MV-4-11 (cell line): ENCODE results near the gene ING1.
"Not testable (repeated sequence)": the region's sequence is repeated elsewhere in the genome, so short reads cannot be mapped to it uniquely, and the experiment has no call there.

Source experiments
- DNase-seq: peaks from one replicate; lab custom pipeline; 2025; lab: John Stamatoyannopoulos, UW

Gene ING1, protein sequence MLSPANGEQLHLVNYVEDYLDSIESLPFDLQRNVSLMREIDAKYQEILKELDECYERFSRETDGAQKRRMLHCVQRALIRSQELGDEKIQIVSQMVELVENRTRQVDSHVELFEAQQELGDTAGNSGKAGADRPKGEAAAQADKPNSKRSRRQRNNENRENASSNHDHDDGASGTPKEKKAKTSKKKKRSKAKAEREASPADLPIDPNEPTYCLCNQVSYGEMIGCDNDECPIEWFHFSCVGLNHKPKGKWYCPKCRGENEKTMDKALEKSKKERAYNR

DNA sequence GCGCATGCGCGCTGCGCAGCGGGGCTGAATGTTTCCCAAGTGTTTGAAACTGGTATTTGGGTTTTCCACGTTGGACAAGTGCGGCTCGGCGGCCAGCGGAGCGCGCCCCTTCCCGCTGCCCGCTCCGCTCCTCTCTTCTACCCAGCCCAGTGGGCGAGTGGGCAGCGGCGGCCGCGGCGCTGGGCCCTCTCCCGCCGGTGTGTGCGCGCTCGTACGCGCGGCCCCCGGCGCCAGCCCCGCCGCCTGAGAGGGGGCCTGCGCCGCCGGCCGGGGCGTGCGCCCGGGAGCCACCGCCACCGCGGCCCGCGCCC, at the start of gene ING1:
ING1 (plus strand) TSS at position 59 of the 311 bp plus-strand sequence. CDS start 450 bp downstream, outside the sequence.
- no peak for DNase-seq

DNA sequence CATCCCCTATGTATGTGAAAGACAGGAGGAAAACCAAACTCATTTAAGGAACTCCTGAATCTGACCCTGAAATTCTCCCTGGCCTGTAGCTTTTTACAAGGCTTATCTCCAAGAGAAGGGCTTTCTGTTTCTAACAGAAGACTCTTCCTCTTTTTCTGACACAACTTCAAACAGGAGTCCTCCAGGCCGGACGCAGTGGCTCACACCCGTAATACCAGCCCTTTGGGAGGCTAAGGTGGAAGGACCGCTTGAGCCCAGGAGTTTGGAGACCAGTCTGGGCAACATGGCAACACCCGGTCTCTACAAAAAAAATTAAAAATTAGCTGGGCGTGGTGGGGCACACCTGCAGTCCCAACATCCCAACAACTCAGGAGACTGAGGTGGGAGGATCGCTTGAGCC, 49.5 kb upstream of the ING1 start:
- peak; percentile 85 for DNase-seq

DNA sequence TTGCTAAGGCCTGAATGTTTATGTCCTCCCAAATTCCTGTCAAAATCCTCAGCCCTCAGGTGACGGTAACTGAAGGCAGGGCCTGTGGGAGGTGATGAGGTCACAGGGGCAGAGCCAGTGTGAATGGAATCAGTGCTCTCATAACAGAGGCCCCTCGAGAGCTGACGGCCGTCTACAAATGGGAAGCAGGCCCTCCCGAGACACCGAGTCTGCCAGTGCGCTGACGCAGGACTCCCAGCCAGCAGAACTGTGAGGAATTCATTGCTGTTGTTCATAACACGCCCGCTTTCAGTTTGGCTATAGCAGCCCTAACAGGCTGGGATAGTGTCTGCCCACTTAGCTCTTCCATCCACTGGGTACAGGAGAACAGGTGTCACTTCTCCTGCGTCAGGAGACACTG, 48.8 kb upstream of the ING1 start:
- DNase-seq = no peak

DNA sequence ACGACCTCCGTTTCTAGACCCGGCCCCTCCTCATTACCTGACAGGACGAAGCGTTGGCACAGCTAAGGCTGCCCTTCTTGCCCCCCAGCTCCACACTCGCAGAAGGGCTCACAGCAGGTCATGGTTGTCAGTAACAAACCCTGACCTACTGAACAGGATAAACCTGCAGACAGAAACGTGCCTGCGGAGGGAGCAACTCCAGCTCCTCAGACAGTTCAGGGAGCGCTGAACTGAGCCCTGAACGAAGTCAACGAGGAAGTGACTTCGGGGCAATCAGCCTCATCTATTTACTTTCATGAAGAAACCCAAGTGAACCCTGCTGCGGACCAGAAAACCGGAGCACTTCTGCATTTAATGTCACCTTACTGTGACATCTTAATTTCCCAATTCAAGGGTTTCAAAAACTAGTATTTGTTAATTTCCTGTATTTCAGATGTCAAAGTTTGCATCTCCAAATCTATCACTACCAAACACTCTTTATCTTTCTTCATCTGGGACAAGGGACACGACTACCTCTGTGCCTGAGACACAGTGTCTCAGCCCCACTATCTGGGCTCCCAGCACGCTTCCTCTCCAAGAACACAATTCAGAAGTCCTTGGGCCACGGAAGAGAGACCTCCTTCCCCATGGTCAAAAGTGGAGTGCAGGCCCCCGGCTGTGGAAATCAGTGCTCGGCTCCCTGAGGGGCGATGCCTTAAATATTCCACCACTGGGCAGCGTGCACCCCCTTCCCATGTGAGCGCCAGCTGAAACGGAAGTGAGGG, 47.8 kb upstream of the ING1 start:
- DNase-seq = peak; percentile 94

DNA sequence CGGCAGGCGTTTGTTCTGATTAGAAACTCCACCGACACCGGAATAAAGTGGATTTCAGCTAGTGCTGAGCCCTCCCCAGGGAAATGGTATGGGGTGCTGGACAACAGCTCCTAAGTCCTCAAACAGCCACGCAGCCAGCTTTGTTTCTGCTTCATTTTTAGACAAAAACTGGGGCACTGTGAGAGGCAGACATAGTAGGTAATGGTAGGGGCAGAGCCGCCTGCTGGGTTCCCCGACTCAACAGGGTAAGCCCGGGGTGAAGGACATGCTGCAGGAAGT, 47.3 kb upstream of the ING1 start:
- no peak for DNase-seq

DNA sequence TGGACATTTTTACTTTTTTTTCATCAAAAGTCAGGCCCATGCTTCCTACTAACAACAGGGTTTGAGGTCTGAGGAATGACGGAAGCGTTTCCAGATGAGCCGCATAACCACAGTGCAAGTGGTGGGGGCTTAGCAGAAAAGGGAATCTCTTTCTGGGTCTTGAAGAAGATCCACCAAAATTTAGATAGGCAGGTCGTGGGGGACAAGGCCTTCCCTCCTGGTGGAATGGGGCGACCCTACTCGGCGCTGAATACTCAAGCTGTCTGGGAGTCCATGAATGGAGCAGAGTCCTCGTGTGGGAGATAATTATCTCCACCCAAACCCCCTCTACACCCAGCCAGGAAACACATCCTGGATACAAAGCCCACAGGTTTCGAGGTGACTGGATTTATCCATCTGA, 44.5 kb upstream of the ING1 start:
- no peak for DNase-seq

DNA sequence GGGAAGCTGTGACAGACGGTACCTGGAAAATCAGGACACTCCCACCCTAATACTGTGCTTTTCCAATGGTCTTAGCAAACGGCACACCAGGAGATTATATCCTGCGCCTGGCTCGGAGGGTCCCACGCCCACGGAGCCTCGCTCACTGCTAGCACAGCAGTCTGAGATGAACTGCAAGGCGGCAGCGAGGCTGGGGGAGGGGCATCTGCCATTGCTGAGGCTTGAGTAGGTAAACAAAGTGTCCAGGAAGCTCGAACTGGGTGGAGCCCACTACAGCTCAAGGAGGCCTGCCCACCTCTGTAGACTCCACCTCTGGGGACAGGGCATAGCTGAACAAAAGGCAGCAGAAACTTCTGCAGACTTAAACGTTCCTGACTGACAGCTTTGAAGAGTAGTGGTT, 43.7 kb upstream of the ING1 start:
- DNase-seq = not testable (repeated sequence)

DNA sequence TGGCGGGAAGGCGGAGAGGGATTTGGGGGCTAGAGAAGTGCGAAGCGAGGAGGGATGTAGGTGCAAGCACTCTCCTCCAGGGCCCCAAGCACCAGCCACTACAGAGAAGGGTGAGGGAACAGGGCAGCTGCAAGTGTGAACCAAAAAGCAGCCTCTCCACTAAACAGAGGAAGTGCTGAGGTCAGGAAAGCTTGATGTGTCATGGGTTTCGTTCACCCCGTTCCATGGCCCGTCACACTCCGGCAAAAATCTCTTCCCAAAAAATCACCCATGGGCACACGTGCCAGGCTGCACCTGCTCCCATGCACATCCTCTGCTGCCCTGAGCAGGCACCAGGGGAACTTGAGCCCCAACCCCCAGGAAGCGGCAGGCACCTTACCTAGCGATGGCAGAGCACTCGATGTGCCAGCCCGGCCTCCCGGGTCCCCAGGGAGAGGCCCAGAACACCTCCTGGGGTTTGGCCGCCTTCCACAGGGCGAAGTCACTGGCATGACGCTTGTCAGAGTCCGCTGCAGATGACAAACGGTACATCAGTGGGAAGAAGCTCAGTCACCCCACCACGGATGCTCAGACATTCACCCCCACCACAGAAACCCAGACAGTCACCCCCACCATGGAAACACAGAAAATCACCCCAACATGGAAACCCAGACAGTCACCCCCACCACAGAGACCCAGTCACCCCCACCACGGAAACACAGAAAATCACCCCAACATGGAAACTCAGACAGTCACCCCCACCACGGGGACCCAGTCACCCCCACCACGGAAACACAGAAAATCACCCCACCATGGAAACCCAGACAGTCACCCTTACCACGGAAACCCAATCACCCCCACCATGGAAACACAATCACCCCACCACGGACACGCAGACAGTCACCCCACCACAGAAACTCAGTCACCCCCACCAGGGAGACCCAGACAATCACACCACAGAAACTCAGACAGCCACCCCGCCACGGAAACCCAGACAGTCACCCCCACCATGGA, 36.6 kb upstream of the ING1 start:
- DNase-seq = peak; percentile 79

DNA sequence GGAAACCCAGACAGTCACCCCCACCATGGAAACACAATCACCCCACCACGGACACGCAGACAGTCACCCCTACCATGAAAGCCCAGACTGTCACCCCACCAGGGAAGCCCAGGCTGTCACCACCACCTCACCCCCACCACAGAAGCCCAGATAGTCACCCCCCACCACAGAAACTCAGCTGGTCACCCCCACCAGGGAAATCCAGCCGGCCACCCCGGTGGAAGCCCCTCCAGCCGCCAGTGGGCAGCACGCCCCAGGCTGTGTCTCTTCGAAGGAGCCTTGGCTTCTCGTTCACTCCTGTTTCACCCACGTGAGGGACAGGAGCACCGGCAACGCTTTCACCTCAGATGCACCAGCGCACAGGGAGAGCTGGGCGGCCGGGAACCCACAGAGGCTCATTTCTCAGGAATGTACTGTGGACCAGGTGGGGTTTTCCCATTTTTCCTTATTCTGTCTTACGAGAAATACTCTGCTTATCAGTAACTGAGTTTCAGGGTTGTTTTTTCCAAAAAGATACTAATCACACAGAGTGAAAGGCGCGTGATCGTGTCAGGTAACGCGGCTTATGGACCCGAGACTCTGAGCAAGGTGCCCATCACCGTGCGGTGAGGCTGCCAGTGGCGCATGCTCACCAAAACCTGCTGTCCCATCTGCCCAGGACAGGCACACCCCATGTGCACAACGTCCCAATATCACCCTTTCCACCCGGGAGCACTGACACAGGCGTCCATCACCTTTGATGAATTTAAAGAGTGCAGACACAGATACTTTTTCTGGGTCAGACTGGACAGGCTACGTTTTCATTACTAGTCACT, 35.6 kb upstream of the ING1 start:
- DNase-seq = no peak

DNA sequence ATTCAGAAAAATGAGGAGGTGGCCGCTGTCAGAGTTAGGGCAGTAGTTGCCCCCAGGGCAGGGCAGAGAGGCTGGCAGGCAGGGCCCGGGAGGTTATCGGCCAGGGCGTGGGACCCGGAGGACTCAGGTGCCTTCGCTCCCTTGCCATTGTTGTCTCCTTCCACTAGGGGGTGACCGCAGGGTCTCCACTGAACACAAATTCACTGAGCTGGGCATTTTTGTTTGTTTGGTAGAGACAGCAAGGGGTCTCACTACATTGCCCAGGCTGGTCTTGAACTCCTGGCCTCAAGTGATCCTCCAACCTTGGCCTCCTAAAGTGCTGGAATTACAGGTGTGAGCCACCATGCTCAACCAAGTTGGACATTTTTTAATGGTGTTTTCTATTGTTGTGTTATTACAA, 32.6 kb upstream of the ING1 start:
- DNase-seq = no peak

DNA sequence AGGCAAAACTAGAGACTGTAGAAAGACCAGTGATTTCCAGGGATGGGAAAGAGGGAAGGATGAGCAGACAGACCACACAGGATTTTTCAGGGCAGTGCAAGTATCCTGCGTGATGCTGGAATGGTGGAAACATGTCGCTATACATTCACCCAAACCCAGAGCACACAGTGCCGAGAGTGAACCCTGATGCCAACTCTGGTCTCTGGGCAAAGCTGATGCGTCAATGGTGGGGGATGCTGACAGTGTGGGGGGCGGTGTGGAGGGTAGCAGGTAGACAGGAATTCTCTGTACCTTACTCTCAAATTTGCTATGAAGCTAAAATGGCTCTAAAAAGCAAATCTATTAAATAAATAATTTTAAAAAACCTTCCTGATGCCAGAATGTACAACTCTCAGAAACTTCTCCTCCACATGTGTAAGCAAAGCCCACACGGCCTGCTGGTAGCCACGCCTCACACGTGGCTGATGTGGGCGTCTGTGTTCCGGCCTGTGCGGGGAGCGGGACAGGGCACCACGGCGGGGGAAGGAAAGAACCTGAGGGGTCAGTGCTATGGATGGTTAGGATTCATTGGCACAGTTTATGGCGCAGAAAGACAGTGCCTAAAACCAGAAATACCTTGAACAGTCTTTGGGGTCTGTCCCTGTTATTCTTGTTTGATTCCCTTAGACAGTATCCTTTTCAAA, 31.5 kb upstream of the ING1 start:
- DNase-seq = no peak

DNA sequence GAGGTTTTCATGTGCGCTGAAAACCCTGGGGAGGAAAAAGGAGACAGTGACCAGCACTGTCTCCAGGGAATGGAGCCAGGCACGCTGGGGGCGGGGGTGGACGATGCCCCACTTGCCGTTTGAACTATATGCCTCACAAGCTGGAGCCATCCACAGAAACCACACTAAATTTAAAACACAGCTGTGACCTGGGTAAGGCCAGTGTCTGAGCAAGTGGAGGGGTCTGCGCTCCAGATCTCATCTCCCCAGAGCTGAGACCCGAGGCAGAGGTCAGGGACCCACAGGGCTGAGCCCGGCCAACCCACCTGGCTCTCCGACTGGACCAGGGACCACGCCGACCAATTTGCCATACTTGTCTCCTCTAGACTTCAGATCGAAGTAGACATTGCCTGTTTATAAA, 30.8 kb upstream of the ING1 start:
- no peak for DNase-seq

DNA sequence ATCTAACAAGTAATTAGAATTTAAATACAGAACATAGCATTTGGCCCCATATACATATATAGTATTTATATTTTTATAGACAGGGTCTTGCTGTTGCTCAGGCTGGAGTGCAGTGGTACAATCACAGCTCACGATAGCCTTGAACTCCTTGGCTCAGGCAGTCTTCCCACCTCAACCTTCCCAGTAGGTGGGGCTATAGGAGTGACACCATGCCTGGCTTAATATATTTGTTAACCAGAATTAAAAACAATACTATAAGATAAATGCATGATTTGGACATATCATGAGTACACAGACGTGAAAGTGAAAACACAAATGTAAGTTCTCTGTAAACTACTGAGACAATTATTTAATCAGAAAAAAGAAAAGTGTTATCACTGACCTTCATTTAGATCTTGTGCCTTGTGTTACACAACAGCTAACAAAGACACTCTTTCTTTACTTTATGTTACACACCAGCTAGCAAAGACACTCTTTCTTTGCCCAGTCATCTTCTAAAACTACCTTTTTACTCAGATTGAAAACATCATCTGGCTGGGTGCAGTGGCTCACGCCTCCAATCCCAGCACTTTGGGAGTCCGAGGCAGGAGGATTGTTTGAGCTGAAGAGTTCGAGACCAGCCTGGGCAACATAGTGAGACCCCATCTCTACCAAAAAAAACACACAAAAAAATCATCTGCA, 30.2 kb upstream of the ING1 start:
- DNase-seq = no peak

DNA sequence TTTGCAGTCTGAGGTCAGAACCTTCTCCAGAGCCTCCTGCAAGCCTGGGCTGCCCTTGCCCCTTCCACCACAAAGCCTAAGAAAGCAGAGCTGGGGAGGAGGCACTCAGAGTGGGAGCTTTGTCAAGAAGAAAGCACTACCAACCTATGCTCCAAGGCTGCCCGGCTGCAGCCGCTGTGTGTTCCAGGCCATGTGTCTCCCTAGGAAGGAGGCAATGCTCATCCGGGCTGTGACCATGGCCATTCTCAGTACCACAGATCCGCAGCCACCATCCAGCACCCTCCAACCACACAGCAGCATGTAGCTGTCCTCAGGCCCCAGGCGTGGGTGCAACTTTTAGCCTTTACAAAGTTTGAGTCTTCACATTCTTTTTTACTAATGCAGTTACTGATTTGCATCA, 29.6 kb upstream of the ING1 start:
- DNase-seq = no peak

DNA sequence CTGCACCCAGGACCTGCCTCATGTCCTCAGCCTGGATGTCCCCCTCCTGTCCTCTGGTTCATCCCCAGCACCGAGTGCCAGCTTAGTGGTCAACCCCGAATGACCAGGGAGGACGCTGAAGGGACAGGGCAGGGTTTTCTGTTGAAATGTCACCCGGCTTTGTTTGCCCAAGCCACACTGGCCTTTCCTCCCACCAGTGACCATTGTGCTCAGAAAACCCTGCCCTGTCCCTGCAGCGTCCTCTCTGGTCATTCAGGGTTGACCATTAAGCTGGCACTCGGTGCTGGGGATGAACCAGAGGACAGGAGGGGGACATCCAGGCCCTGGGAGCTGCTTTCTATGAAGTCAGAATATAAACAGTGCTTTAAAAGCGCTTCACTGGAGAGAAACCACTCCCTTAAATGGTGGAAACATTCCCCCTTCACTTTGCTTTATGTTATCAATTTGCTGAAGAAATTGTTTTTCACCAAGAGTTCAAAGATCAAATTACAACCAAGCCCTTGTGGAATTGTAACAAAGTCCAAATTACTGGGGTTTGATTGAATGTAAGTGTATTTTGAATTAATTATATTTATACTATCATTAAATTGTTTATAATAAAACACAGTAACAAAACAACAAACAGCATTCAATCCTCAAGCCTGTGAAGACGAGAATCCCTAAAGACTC, 29.0 kb upstream of the ING1 start:
- DNase-seq = no peak

DNA sequence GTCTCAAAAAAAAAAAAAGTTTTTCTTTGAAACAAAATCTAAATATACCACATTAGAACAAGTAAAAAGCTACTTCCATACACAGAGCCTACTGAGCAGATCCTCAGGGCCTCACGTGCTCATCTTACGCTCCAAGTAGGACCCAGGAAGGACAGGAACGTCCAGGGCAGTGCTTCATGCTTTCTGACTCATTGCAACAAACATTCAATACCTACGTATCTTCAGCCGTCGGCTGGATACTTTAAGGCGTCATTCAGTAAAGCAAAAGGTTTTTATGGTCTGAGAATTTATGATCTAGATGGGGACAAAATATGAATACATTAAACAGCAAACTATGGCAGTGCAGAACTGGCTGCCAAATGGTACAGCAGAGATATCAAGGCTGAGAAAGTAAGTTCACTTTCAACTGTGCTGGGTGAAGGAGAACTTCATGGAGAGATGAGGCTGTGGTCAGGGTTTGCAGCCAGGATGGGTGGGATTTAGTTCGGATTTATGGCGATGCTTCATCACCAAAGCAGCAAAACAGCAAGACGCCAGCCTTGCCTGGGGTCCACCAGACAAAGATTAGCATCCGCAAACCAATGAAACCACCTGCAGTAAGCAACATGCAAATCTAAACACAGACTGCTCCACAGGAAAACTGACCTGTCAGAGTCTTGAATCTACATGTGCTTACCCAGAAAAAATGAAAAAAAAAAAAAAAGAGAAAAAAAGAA, 28.0 kb upstream of the ING1 start:
- DNase-seq = no peak

DNA sequence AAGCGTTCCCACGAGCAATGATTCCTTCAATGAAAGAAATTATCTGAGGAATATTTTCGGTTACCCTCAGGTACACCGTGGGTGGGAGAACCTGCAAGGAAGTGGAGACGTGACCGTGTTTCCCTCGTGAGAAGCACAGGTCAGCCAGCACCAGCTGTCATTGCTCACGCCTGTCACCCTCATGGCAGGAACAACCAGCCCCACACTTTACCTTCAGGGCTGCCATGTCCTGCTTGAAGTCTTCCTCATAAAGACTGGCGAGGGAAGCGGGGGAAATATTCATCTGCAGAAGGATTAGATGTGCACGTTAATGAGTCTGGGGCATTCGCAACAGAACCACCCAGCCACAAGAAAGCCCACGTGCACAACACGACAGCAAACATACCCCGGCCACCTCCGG, 25.8 kb upstream of the ING1 start:
- DNase-seq = no peak

DNA sequence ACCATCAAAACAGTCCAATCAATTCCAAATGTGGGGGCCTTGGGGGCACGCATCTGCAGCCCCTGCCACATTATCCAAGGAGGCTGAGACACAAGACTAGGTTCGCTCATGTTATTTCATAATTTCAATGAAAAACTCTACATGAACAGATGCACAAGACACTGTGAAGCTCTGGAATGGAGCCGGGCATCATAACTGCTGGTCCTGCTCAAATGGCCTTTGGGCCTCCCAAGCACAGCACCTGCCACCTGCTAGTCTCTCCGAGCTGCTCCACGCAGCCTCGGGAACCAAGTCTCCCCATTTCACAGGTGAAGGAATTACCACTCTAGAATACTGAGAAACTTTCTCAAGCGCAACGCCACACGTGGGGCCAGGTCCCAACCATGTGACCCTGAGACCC, 24.5 kb upstream of the ING1 start:
- no peak for DNase-seq

DNA sequence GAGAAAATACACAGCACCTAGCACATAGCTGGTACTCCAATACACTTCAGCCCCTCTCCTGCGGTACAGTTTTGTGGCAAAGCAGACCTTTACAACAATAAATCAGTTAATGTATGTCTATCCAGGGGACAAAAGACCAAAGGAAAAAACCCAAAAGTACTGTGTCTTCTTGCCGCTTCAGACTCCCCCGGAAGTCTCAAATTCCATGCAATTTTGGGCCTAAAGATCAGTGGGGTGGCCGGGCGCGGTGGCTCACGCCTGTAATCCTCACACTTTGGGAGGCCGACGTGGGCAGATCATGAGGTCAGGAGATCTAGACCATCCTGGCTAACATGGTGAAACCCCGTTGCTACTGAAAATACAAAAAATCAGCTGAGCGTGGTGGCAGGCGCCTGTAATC, 23.8 kb upstream of the ING1 start:
- no peak for DNase-seq

DNA sequence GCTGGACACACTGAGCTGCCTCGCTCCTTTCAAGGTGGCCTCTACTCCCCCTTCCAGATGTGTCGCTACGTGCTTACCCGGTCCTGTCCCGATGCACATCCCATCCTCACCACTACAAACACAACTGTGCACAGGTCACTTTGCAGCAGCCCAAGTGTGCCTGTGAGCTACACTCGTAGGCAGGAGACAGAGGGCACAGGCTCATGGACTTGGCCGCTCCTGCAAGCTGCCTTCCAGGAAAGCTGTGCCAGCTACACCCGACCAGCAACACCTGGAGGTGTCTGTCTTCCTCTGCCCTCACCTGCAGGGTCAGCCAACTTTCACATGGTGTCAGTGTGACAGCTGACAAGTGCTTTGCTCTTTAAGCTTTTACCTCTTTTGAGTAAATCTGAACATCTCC, 23.0 kb upstream of the ING1 start:
- DNase-seq = no peak
